CD4-positive, alpha-beta T cell treated with Interleukin-4 for 4 hours (primary cell): ENCODE results near the gene AGTR1.

Experiments used
- DNase-seq: peaks from one replicate; pipeline ENCODE4 v3.0.0-alpha.2; 2020

The AGTR1 gene

GRCh38 chr3:148697306-148698189 lies at the start of gene AGTR1:
Gene AGTR1, plus strand, starts transcription at chr3:148697903. Its CDS starts 43,133 bp downstream, at chr3:148741036.
- no peak for DNase-seq

- no peak for DNase-seq
Measured at GRCh38 chr3:148648685-148649352, 48.9 kb upstream of the AGTR1 start.

- DNase-seq = no peak
Measured at GRCh38 chr3:148651549-148651948, 46.2 kb upstream of the AGTR1 start.

- DNase-seq = no peak
Measured at GRCh38 chr3:148654433-148654832, 43.3 kb upstream of the AGTR1 start.

- no peak for DNase-seq
Measured at GRCh38 chr3:148657470-148657869, 40.2 kb upstream of the AGTR1 start.

- no peak for DNase-seq
Measured at GRCh38 chr3:148659512-148659911, 38.2 kb upstream of the AGTR1 start.

- DNase-seq = no peak
Measured at GRCh38 chr3:148680289-148680688, 17.4 kb upstream of the AGTR1 start.

GRCh38 chr3:148681080-148681479 lies 16.6 kb upstream of the AGTR1 start:
- DNase-seq = no peak

- no peak for DNase-seq
Measured at GRCh38 chr3:148682997-148683396, 14.7 kb upstream of the AGTR1 start.

GRCh38 chr3:148694116-148694515 lies 3.6 kb upstream of the AGTR1 start:
- no peak for DNase-seq

- DNase-seq = no peak
Measured at GRCh38 chr3:148698190-148698810, 597 bp downstream of the AGTR1 start.

- no peak for DNase-seq
Measured at GRCh38 chr3:148705314-148705713, 7.6 kb downstream of the AGTR1 start.

GRCh38 chr3:148707601-148708380 lies 10.1 kb downstream of the AGTR1 start:
- no peak for DNase-seq

GRCh38 chr3:148708409-148708808 lies 10.7 kb downstream of the AGTR1 start:
- DNase-seq = no peak

- no peak for DNase-seq
Measured at GRCh38 chr3:148709560-148710253, 12.0 kb downstream of the AGTR1 start.

GRCh38 chr3:148710665-148711064 lies 13.0 kb downstream of the AGTR1 start:
- DNase-seq = no peak

- no peak for DNase-seq
Measured at GRCh38 chr3:148711981-148712666, 14.4 kb downstream of the AGTR1 start.

GRCh38 chr3:148714521-148714920 lies 16.8 kb downstream of the AGTR1 start:
- no peak for DNase-seq

- no peak for DNase-seq
Measured at GRCh38 chr3:148716657-148717056, 19.0 kb downstream of the AGTR1 start.

GRCh38 chr3:148717885-148718561 lies 20.3 kb downstream of the AGTR1 start:
- no peak for DNase-seq
